Osteoblast (primary cell): ENCODE measurements around the gene AATF. TPM values are rescaled to one million over a fixed set of nuclear protein-coding genes. Genes with fewer than 3 reads are reported as not detected.

Source experiments
- DNase-seq: peaks from one replicate; pipeline ENCODE4 v3.0.0; 2011; ENCODE audit warnings: low spot score, mixed read lengths; ENCODE audit not compliant: insufficient read length; ENCODE audit errors: missing footprints
- H2AFZ ChIP-seq: 2 replicates; pipeline ENCODE4 v1.6.0; 2011; ENCODE audit warnings: mild to moderate bottlenecking, low read length
- H3K27ac ChIP-seq: 2 replicates; pipeline ENCODE4 v1.5.1; 2011; ENCODE audit warnings: mild to moderate bottlenecking, low read depth, low read length, moderate library complexity
- H3K27me3 ChIP-seq: 2 replicates; pipeline ENCODE4 v1.6.0; 2012; ENCODE audit warnings: mild to moderate bottlenecking, control low read depth, inconsistent platforms, low read length, moderate library complexity; ENCODE audit not compliant: insufficient read depth
- H3K36me3 ChIP-seq: 2 replicates; pipeline ENCODE4 v1.5.1; 2011; ENCODE audit warnings: mild to moderate bottlenecking, low read length, control low read depth, moderate library complexity; ENCODE audit not compliant: insufficient read depth
- H3K4me1 ChIP-seq: 2 replicates; pipeline ENCODE4 v1.5.1; 2011; ENCODE audit warnings: mild to moderate bottlenecking, low read length, control low read depth, moderate library complexity; ENCODE audit not compliant: insufficient read depth
- H3K4me2 ChIP-seq: 2 replicates; pipeline ENCODE4 v1.6.0; 2011; ENCODE audit warnings: mild to moderate bottlenecking, low read length; ENCODE audit not compliant: insufficient read depth
- H3K4me3 ChIP-seq: fragments of 200-600 bp; sonication (generic); 3 replicates; pipeline ENCODE4 v1.5.1; 2012; ENCODE audit warnings: mild to moderate bottlenecking, low read length, inconsistent platforms; ENCODE audit not compliant: insufficient read depth
- H3K79me2 ChIP-seq: 2 replicates; pipeline ENCODE4 v1.6.0; 2012; ENCODE audit warnings: mild to moderate bottlenecking, low read length, control low read depth, inconsistent platforms; ENCODE audit not compliant: insufficient read depth
- H3K9me3 ChIP-seq: 2 replicates; pipeline ENCODE4 v1.5.1; 2011; ENCODE audit warnings: low read depth, low read length, control low read depth
- H4K20me1 ChIP-seq: 2 replicates; pipeline ENCODE4 v1.6.0; 2012; ENCODE audit warnings: mild to moderate bottlenecking, low read length, control low read depth; ENCODE audit not compliant: insufficient read depth
- total RNA-seq: library from RNA; depleted of rRNA; stranded (reverse); fragments of >200 nt; gene quantifications from 2 replicates; pipeline ENCODE4 v1.2.3, GENCODE V29; 2012
- TF ChIP-seq, protein P1 (sequence below): IDR thresholded peaks from 2 replicates; pipeline ENCODE4 v1.5.1; 2011; ENCODE audit warnings: mild to moderate bottlenecking, low read depth, low read length, moderate library complexity; ENCODE audit errors: extremely low read depth

Gene AATF
- total RNA-seq, 1 donor: 22.4 TPM

DNA sequence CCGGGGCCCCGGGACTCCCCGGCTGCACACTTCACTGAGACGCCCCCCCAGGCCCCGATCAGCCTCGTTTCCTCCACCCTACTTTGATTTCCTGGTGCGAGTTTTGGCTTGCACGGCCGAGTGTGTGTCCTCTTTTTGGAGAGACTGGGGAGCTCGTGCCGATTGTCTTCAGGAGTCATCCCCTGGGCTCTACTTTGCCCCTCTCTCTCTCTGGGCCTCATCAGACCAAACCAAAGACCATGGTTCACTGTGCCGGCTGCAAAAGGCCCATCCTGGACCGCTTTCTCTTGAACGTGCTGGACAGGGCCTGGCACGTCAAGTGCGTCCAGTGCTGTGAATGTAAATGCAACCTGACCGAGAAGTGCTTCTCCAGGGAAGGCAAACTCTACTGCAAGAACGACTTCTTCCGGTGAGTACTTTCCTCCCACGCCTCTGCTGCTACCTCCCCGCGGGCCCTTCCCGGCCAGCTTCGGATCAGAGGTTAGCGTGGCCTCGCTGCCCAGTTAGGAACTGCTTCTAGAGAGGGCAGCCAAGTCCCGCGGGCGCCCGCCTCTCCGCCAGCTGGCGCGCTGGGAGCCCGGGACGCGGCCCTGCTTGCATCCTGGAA is 10.7 kb upstream of the AATF start:
- DNase-seq: peak; percentile 95
- no peaks in the 10 kb centered on the region for H3K9me3 ChIP-seq
- TF ChIP-seq, protein P1, sequence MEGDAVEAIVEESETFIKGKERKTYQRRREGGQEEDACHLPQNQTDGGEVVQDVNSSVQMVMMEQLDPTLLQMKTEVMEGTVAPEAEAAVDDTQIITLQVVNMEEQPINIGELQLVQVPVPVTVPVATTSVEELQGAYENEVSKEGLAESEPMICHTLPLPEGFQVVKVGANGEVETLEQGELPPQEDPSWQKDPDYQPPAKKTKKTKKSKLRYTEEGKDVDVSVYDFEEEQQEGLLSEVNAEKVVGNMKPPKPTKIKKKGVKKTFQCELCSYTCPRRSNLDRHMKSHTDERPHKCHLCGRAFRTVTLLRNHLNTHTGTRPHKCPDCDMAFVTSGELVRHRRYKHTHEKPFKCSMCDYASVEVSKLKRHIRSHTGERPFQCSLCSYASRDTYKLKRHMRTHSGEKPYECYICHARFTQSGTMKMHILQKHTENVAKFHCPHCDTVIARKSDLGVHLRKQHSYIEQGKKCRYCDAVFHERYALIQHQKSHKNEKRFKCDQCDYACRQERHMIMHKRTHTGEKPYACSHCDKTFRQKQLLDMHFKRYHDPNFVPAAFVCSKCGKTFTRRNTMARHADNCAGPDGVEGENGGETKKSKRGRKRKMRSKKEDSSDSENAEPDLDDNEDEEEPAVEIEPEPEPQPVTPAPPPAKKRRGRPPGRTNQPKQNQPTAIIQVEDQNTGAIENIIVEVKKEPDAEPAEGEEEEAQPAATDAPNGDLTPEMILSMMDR: no peak
- H3K4me3 ChIP-seq: no peak overlapping the region
- peaks cover 99% of the 10 kb centered on the region for H3K27me3 ChIP-seq
- H3K4me1 ChIP-seq: no peaks in the 10 kb centered on the region
- H3K4me2 ChIP-seq: no peak overlapping the region
- H3K36me3 ChIP-seq: no peaks in the 10 kb centered on the region
- H4K20me1 ChIP-seq: peaks cover 11% of the 10 kb centered on the region
- H2AFZ ChIP-seq: no peak overlapping the region
- H3K27ac ChIP-seq: no peak overlapping the region
- no peaks in the 10 kb centered on the region for H3K79me2 ChIP-seq

DNA sequence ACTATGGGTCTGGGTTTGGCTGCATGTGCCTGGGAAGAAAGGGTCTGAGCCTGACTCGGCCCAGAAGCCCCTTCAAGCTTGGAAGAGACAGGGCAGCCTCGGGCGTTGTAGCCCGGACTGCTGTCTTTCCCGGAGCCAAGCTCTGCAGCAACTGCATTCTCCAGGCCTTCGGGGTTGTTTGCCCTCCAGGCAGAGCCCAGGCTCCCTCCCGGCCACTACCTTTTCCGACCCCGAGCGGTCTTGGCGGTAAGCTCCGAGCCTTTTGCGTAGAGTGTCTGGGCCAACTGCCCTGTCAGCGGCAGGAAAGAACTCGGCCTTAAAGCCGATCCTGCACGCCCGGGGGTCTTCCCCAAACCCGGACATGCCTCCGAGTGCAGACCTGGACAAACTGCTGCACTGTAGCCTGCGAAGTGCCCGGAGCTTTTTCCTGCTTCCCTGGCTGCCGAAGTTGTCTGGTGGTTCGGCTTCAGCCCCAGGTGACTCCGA is 10.1 kb upstream of the AATF start:
- H3K9me3 ChIP-seq: no peaks in the 10 kb centered on the region
- H3K4me3 ChIP-seq: no peak overlapping the region
- H3K27me3 ChIP-seq: peaks cover 99% of the 10 kb centered on the region
- no peak overlapping the region for H3K27ac ChIP-seq
- no peak overlapping the region for H3K4me2 ChIP-seq
- no peaks in the 10 kb centered on the region for H3K79me2 ChIP-seq
- no peaks in the 10 kb centered on the region for H3K36me3 ChIP-seq
- peak; percentile 83 for DNase-seq
- no peaks in the 10 kb centered on the region for H3K4me1 ChIP-seq
- no peak overlapping the region for H2AFZ ChIP-seq
- TF ChIP-seq, protein P1: no peak
- peaks cover 9% of the 10 kb centered on the region for H4K20me1 ChIP-seq

DNA sequence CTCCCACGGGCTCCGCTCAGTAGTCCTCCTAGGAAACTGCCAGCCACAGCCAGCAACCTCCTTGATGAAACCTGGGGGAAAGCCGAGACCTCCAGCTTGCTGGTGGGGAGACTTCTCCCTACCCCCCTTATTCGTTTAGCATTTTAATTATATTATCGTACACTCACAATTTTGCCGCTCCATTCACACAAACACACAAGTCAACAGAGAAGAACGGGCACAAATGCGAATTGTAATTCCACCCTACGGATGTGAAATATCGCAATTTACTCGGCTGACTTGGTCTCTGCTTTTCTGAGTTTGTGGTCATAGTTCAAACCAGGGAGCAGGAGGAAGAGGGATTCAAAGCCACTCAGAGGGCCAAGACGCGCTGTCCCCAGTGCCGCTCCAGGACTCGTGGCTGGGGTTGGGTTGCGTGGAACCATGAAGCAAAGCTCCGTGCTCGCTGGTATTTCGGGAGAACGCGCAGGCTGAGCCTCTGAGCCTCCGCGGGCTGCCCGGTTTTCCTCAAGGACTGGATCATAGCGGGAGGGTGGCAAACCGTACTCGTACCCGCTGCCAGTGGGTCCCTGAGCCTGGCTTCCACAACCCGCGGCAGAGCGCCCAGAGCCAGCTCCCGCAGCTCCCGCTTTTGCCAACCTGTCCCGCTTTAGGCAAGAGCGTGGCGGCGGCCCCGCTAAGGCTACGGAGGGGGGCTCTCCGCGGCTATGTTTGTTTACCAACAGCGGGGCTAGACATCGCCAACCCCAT is 9.5 kb upstream of the AATF start:
- Histone ChIP-seq H3K4me1 (no peaks in the 10 kb centered on the region), H3K79me2 (no peaks in the 10 kb centered on the region), H4K20me1 (peaks cover 6% of the 10 kb centered on the region), H3K9me3 (no peaks in the 10 kb centered on the region), H3K4me2 (no peak overlapping the region), H2AFZ (no peak overlapping the region), H3K4me3 (no peak overlapping the region), H3K27me3 (peaks cover 99% of the 10 kb centered on the region), H3K27ac (no peak overlapping the region), H3K36me3 (no peaks in the 10 kb centered on the region)
- TF ChIP-seq, protein P1: no peak
- DNase-seq: peak; percentile 87

GRCh38 chr17:36939802-36940312 is 8.9 kb upstream of the AATF start:
- Histone ChIP-seq H3K4me1 (no peaks in the 10 kb centered on the region), H3K4me2 (no peak overlapping the region), H3K36me3 (no peaks in the 10 kb centered on the region), H3K9me3 (no peaks in the 10 kb centered on the region), H3K79me2 (no peaks in the 10 kb centered on the region), H3K27me3 (peaks cover 99% of the 10 kb centered on the region), H4K20me1 (peaks cover 4% of the 10 kb centered on the region), H3K4me3 (no peak overlapping the region), H3K27ac (no peak overlapping the region), H2AFZ (no peak overlapping the region)
- DNase-seq: peak; percentile 85
- TF ChIP-seq, protein P1: no peak
